SU-DHL-6 (cell line): ENCODE data around the gene ALOX12.

Source experiments
- EZH2phosphoT487 ChIP-seq: fragments of 200-600 bp; sonication (generic), shearing (Covaris generic); conservative IDR thresholded peaks from 2 replicates; pipeline ENCODE4 v1.6.1; 2018; ENCODE audit warnings: mild to moderate bottlenecking, antibody characterized with exemption, low read length, moderate library complexity, mixed read lengths
- TF ChIP-seq, protein P1 (sequence below): fragments of 200-600 bp; sonication (generic); IDR thresholded peaks from one replicate; pipeline ENCODE4 v1.5.1; 2017; ENCODE audit warnings: antibody characterized with exemption, mild to moderate bottlenecking, low read length, moderate library complexity; ENCODE audit not compliant: insufficient read depth, poor library complexity, severe bottlenecking

- TF ChIP-seq, protein P1, sequence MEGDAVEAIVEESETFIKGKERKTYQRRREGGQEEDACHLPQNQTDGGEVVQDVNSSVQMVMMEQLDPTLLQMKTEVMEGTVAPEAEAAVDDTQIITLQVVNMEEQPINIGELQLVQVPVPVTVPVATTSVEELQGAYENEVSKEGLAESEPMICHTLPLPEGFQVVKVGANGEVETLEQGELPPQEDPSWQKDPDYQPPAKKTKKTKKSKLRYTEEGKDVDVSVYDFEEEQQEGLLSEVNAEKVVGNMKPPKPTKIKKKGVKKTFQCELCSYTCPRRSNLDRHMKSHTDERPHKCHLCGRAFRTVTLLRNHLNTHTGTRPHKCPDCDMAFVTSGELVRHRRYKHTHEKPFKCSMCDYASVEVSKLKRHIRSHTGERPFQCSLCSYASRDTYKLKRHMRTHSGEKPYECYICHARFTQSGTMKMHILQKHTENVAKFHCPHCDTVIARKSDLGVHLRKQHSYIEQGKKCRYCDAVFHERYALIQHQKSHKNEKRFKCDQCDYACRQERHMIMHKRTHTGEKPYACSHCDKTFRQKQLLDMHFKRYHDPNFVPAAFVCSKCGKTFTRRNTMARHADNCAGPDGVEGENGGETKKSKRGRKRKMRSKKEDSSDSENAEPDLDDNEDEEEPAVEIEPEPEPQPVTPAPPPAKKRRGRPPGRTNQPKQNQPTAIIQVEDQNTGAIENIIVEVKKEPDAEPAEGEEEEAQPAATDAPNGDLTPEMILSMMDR, result peak; percentile 75
- TF ChIP-seq EZH2phosphoT487, result no peak
Measured at GRCh38 chr17:7004398-7005253, 8.8 kb downstream of the ALOX12 start.
